GM12892 (cell line): ENCODE data around the gene ARHGAP24.

Source experiments
- POLR2A ChIP-seq: IDR thresholded peaks from 2 replicates; pipeline ENCODE4 v1.6.1; 2011; ENCODE audit warnings: low read depth, low read length, control low read depth
- POLR2AphosphoS5 ChIP-seq: IDR thresholded peaks from 2 replicates; pipeline ENCODE4 v1.6.1; 2011; ENCODE audit warnings: low read depth, low read length, control low read depth
- TAF1 ChIP-seq: IDR thresholded peaks from 2 replicates; pipeline ENCODE4 v1.6.1; 2011; ENCODE audit warnings: low read depth, mild to moderate bottlenecking, control low read depth, low read length, borderline replicate concordance

DNA sequence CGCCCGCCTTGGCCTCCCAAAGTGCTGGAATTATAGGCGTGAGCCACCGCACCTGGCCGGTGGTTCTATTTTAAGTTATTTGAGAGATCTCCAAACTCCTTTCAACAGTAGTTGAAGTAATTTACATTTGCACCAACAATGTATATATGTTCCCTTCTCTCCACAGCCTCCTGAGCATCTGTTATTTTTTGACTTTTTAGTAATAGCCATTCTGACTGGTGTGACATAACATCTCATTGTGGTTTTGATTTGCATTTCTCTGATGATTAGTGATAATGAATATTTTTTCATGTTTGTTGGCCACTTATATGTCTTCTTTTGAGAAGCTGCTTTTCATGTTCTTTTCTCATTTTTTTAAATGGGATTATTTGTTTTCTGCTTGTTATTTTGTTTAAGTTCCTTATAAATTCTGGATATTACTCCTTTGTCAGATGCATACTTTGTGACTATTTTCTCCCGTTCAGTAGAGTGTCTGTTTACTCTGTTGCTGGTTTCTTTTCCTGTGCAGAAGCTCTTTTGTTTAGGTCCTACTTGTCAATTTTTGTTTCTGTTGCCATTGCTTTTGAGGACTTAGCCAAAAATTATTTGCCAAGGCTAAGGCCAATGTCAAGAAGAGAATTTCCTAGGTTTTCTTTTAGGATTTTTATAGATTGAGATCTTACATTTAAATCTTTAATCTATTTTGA lies 213.2 kb downstream of the ARHGAP24 start:
- TF ChIP-seq POLR2AphosphoS5 = no peak
- TF ChIP-seq POLR2A = no peak
- no peak for TF ChIP-seq TAF1
